HepG2 (cell line): ENCODE measurements around the gene TIMM17A. TPM values are rescaled to one million over a fixed set of nuclear protein-coding genes. Genes with fewer than 3 reads are reported as not detected.

Source experiments
- BCL6 ChIP-seq: IDR thresholded peaks from 2 replicates; pipeline ENCODE4 v1.6.1; 2016; ENCODE audit warnings: missing genetic modification reagents, missing compliant biosample characterization
- KLF16 ChIP-seq, 2 experiments: sonication (generic) in 1 of 2; formaldehyde crosslinking in 1 of 2; IDR thresholded peaks; 2 replicates each; pipeline versions ENCODE4 v1.6.1 to v1.8.0; 2016 to 2023; ENCODE audit warnings: missing genetic modification reagents in 2 of 2, missing compliant biosample characterization in 1 of 2
- RXRA ChIP-seq: sonication (generic); formaldehyde crosslinking; IDR thresholded peaks from 2 replicates; pipeline ENCODE4 v1.5.1; 2020; ENCODE audit warnings: missing genetic modification reagents
- SALL1 ChIP-seq: sonication (generic); formaldehyde crosslinking; IDR thresholded peaks from 2 replicates; pipeline ENCODE4 v1.8.0; 2022; ENCODE audit warnings: mild to moderate bottlenecking, missing genetic modification reagents
- ZIK1 ChIP-seq: sonication (generic); formaldehyde crosslinking; IDR thresholded peaks from 2 replicates; pipeline ENCODE4 v1.5.0; 2020; ENCODE audit warnings: mild to moderate bottlenecking, low read depth, missing genetic modification reagents, borderline replicate concordance
- polyA plus RNA-seq, 8 experiments: library from polyadenylated mRNA; depleted of rRNA in 3 of 8; stranded (reverse) in 7 of 8; unstranded in 1 of 8; fragments of >200 nt; fragmentation: Illumina TruSeq in 4 of 8; extraction: Trizol in 4 of 8; gene quantifications; 2 replicates each; pipeline versions ENCODE4 v1.2.1 to v1.2.3, GENCODE V29; 2011 to 2016; ENCODE audit warnings: low read depth in 4 of 8, missing spikeins in 1 of 8, mixed read lengths in 1 of 8; ENCODE audit not compliant: insufficient read depth in 1 of 8
- total RNA-seq, 5 experiments: library from RNA; depleted of rRNA; stranded (reverse); fragments of >200 nt; fragmentation: Illumina TruSeq; extraction: Trizol; gene quantifications; 2 replicates each; pipeline ENCODE4 v1.2.3, GENCODE V29; 2016; ENCODE audit warnings: low read depth in 1 of 5
- TF ChIP-seq, protein P1 (sequence below): conservative IDR thresholded peaks from 2 replicates; pipeline ENCODE4 v1.6.1; 2018; ENCODE audit warnings: missing genetic modification reagents
- TF ChIP-seq, protein P2 (sequence below): sonication (generic); formaldehyde crosslinking; IDR thresholded peaks from 2 replicates; pipeline ENCODE4 v1.4.0; 2020; ENCODE audit warnings: mild to moderate bottlenecking, missing genetic modification reagents, borderline replicate concordance
- TF ChIP-seq, protein P3 (sequence below): sonication (generic); formaldehyde crosslinking; IDR thresholded peaks from 2 replicates; pipeline ENCODE4 v1.9.0; 2022; ENCODE audit warnings: low read depth, missing genetic modification reagents
- TF ChIP-seq, protein P4 (sequence below): sonication (generic); formaldehyde crosslinking; IDR thresholded peaks from 2 replicates; pipeline ENCODE4 v1.4.0; 2020; ENCODE audit warnings: missing genetic modification reagents
- TF ChIP-seq, protein P5 (sequence below): sonication (generic); formaldehyde crosslinking; IDR thresholded peaks from 2 replicates; pipeline ENCODE4 v1.4.0; 2020; ENCODE audit warnings: missing genetic modification reagents
- TF ChIP-seq, protein P6 (sequence below), 2 experiments: sonication (generic) in 1 of 2; formaldehyde crosslinking in 1 of 2; IDR thresholded peaks; 2 replicates each; pipeline versions ENCODE4 v1.4.0 to v1.6.1; 2016 to 2020; ENCODE audit warnings: borderline replicate concordance in 1 of 2, low read depth in 1 of 2, mild to moderate bottlenecking in 1 of 2, missing genetic modification reagents in 1 of 2

The TIMM17A gene
- total and polyA plus RNA-seq, 2 of the 13 experiments (the other 11 are each of a cell fraction or from before 2014, with no cell fraction given) = 50.8 to 97.8 TPM

DNA sequence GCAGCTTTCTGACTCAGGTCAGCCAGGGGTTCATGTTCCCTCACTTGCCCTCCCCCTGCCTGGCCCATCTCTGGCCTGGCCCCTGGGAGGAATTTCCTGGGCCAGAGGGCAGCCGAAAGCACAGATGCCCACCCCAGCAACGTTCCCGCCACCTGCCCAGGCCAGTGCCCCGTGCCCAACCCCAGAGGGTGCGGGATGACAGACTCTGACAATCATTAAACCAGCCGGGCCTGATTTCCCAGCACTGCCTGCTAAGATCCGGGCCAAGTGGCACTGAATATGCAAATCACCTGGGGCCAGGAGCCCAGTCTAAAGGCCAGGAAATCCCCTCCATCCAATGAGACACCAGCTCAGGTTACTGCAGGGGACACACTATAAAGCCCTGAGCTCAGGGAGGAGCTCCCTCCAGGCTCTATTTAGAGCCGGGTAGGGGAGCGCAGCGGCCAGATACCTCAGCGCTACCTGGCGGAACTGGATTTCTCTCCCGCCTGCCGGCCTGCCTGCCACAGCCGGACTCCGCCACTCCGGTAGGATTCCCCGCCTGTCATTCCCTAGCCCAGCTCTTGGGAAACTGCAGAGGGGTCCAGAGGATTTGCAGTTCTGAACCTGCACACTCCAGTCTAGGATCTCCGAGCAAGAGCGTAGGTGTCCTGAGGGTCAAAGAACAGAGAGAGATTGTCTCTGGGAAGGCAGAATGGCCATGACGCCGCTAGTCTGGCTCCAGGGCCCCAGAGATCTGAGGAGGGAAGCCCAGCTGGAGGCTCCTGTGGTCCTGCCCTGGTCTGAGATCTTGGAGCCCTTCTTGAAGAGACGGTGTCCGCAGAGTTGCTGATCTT, 55.1 kb downstream of the TIMM17A start, which contains the start of gene ELF3 (continued):
- TF ChIP-seq, protein P1, sequence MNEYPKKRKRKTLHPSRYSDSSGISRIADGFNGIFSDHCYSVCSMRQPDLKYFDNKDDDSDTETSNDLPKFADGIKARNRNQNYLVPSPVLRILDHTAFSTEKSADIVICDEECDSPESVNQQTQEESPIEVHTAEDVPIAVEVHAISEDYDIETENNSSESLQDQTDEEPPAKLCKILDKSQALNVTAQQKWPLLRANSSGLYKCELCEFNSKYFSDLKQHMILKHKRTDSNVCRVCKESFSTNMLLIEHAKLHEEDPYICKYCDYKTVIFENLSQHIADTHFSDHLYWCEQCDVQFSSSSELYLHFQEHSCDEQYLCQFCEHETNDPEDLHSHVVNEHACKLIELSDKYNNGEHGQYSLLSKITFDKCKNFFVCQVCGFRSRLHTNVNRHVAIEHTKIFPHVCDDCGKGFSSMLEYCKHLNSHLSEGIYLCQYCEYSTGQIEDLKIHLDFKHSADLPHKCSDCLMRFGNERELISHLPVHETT (CRISPR knock-in tag) = 0 out of 2 replicates have a peak, but pooled peaks have one; percentile 32
- TF ChIP-seq BCL6 (CRISPR knock-in tag) (no peak; the same call in 1 of the 2 replicates), ZIK1 (CRISPR knock-in tag) (peak; percentile 69), SALL1 (CRISPR knock-in tag) (peak; percentile 33; the same call in 1 of the 2 replicates), RXRA (CRISPR knock-in tag) (peak; percentile 67), KLF16 (CRISPR knock-in tag; IDR thresholded peaks at IDR 0.05) (peak in 1 of 2 experiments; percentile 72; a peak in 2 of 4 replicates)
- TF ChIP-seq, protein P2, sequence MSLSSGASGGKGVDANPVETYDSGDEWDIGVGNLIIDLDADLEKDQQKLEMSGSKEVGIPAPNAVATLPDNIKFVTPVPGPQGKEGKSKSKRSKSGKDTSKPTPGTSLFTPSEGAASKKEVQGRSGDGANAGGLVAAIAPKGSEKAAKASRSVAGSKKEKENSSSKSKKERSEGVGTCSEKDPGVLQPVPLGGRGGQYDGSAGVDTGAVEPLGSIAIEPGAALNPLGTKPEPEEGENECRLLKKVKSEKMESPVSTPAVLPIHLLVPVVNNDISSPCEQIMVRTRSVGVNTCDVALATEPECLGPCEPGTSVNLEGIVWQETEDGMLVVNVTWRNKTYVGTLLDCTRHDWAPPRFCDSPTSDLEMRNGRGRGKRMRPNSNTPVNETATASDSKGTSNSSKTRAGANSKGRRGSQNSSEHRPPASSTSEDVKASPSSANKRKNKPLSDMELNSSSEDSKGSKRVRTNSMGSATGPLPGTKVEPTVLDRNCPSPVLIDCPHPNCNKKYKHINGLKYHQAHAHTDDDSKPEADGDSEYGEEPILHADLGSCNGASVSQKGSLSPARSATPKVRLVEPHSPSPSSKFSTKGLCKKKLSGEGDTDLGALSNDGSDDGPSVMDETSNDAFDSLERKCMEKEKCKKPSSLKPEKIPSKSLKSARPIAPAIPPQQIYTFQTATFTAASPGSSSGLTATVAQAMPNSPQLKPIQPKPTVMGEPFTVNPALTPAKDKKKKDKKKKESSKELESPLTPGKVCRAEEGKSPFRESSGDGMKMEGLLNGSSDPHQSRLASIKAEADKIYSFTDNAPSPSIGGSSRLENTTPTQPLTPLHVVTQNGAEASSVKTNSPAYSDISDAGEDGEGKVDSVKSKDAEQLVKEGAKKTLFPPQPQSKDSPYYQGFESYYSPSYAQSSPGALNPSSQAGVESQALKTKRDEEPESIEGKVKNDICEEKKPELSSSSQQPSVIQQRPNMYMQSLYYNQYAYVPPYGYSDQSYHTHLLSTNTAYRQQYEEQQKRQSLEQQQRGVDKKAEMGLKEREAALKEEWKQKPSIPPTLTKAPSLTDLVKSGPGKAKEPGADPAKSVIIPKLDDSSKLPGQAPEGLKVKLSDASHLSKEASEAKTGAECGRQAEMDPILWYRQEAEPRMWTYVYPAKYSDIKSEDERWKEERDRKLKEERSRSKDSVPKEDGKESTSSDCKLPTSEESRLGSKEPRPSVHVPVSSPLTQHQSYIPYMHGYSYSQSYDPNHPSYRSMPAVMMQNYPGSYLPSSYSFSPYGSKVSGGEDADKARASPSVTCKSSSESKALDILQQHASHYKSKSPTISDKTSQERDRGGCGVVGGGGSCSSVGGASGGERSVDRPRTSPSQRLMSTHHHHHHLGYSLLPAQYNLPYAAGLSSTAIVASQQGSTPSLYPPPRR (CRISPR knock-in tag) = peak; percentile 29; the same call in 1 of the 2 replicates
- TF ChIP-seq, protein P3, sequence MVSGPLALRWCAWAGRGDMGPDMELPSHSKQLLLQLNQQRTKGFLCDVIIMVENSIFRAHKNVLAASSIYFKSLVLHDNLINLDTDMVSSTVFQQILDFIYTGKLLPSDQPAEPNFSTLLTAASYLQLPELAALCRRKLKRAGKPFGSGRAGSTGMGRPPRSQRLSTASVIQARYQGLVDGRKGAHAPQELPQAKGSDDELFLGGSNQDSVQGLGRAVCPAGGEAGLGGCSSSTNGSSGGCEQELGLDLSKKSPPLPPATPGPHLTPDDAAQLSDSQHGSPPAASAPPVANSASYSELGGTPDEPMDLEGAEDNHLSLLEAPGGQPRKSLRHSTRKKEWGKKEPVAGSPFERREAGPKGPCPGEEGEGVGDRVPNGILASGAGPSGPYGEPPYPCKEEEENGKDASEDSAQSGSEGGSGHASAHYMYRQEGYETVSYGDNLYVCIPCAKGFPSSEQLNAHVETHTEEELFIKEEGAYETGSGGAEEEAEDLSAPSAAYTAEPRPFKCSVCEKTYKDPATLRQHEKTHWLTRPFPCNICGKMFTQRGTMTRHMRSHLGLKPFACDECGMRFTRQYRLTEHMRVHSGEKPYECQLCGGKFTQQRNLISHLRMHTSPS (CRISPR knock-in tag) = peak; percentile 100
- TF ChIP-seq, protein P4, sequence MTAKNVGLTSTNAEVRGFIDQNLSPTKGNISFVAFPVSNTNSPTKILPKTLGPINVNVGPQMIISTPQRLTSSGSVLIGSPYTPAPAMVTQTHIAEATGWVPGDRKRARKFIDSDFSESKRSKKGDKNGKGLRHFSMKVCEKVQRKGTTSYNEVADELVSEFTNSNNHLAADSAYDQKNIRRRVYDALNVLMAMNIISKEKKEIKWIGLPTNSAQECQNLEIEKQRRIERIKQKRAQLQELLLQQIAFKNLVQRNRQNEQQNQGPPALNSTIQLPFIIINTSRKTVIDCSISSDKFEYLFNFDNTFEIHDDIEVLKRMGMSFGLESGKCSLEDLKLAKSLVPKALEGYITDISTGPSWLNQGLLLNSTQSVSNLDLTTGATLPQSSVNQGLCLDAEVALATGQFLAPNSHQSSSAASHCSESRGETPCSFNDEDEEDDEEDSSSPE (CRISPR knock-in tag) = 0 out of 2 replicates have a peak, but pooled peaks have one; percentile 6
- TF ChIP-seq, protein P5, sequence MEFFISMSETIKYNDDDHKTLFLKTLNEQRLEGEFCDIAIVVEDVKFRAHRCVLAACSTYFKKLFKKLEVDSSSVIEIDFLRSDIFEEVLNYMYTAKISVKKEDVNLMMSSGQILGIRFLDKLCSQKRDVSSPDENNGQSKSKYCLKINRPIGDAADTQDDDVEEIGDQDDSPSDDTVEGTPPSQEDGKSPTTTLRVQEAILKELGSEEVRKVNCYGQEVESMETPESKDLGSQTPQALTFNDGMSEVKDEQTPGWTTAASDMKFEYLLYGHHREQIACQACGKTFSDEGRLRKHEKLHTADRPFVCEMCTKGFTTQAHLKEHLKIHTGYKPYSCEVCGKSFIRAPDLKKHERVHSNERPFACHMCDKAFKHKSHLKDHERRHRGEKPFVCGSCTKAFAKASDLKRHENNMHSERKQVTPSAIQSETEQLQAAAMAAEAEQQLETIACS (CRISPR knock-in tag) = no peak
- TF ChIP-seq, protein P6, sequence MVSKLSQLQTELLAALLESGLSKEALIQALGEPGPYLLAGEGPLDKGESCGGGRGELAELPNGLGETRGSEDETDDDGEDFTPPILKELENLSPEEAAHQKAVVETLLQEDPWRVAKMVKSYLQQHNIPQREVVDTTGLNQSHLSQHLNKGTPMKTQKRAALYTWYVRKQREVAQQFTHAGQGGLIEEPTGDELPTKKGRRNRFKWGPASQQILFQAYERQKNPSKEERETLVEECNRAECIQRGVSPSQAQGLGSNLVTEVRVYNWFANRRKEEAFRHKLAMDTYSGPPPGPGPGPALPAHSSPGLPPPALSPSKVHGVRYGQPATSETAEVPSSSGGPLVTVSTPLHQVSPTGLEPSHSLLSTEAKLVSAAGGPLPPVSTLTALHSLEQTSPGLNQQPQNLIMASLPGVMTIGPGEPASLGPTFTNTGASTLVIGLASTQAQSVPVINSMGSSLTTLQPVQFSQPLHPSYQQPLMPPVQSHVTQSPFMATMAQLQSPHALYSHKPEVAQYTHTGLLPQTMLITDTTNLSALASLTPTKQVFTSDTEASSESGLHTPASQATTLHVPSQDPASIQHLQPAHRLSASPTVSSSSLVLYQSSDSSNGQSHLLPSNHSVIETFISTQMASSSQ (IDR thresholded peaks at IDR 0.05; ENCODE audit: low read depth) = peak; percentile 92
- TF ChIP-seq, protein P6 (CRISPR knock-in tag; IDR thresholded peaks at IDR 0.05; ENCODE audit: borderline replicate concordance) = peak; percentile 98
